ENCODE data around the gene SCGB3A1. TPM values are rescaled to one million over a fixed set of nuclear protein-coding genes. Genes with fewer than 3 reads are reported as not detected.

SCGB3A1 gene
- total and polyA plus RNA-seq, 8 donors, result 3.7 to 785 (median 35.3) TPM; not detected in 5

DNA sequence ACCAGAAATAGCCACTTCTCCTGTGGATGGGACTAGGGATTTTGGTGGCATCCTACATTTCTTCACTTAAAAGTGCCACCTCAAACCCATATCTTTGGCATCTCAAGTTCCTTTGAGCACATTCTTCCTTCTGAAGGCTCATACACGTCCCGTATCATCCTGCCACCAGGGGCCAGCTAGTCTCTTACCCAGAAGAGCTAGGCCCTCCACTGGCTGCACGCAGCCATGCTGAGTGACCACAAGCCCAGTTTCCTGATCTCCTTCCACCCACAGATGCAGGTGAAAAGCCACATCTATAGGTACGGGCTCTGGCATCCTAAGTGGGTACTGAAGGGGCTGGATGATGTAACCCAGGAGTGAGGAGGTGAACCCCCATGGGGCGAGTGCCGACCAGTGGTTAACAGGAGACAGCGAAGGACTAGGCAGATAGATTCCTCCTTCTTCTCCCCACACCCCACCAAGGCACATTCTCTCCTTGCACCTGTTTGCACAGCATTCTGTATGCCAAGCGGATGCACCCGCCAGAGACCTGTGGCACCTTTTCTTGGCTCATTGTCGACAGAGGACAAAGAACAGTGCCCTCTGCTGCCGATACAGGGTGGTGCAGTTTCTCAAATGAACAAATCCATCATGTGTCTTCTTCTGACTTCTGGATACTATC lies 14.4 kb upstream of the SCGB3A1 start:
- peaks cover 0 to 5% (median 0%) of the 10 kb centered on the region in 3 donors for H3K27me3 ChIP-seq
- H3K27ac ChIP-seq, result no peak overlapping the region
- H3K36me3 ChIP-seq, result no peaks in the 10 kb centered on the region
- peak; percentile 69 to 74 for DNase-seq
- H3K4me3 ChIP-seq, result no peak overlapping the region
- no peaks in the 10 kb centered on the region for H3K9me3 ChIP-seq
- no peaks in the 10 kb centered on the region for H3K4me1 ChIP-seq
- WGBS, 5 donors, result 45 to 51% (median 49%) methylated on average over 11 of the region's 11 CpGs
- intact Hi-C loops (cut with DNase I; ENCODE audit: low total_unique reads), result no loop called here
- TF ChIP-seq, protein P1, sequence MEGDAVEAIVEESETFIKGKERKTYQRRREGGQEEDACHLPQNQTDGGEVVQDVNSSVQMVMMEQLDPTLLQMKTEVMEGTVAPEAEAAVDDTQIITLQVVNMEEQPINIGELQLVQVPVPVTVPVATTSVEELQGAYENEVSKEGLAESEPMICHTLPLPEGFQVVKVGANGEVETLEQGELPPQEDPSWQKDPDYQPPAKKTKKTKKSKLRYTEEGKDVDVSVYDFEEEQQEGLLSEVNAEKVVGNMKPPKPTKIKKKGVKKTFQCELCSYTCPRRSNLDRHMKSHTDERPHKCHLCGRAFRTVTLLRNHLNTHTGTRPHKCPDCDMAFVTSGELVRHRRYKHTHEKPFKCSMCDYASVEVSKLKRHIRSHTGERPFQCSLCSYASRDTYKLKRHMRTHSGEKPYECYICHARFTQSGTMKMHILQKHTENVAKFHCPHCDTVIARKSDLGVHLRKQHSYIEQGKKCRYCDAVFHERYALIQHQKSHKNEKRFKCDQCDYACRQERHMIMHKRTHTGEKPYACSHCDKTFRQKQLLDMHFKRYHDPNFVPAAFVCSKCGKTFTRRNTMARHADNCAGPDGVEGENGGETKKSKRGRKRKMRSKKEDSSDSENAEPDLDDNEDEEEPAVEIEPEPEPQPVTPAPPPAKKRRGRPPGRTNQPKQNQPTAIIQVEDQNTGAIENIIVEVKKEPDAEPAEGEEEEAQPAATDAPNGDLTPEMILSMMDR (IDR thresholded peaks at IDR 0.05), result peak in 4 of 7 experiments; percentile 45 to 65 (median 56)
- TF ChIP-seq POLR2A (IDR thresholded peaks at IDR 0.05), result no peak

DNA sequence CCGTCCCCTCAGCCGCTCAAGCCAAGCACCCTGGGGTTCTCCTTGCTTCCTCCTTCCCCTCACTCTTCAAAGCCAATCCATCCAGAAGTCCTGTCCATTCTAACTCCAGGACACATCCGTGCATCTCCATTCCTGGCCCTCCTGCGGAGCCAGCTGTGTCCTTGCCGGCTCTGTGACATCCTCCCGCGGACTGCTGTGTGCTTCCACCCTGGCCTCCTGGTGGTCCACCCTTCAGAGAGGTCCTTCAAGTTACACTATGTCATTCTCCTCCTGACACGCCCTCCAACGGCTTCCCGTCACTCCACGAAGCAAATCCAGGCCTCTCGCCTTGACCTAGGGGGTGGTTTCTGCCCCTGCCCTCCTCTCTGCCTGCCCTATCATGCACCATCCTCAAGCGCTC lies 13.0 kb upstream of the SCGB3A1 start:
- 78 to 83% (median 80%) methylated on average over 13 of the region's 13 CpGs for WGBS, 5 donors
- intact Hi-C loops (cut with DNase I; ENCODE audit: low total_unique reads), result no loop called here
- H3K4me3 ChIP-seq, result no peak overlapping the region
- no peaks in the 10 kb centered on the region for H3K36me3 ChIP-seq
- H3K27me3 ChIP-seq, result no peaks in the 10 kb centered on the region
- H3K9me3 ChIP-seq, result no peaks in the 10 kb centered on the region
- TF ChIP-seq, protein P1 (IDR thresholded peaks at IDR 0.05), result no peak
- TF ChIP-seq POLR2AphosphoS5 (IDR thresholded peaks at IDR 0.05) (no peak), POLR2A (IDR thresholded peaks at IDR 0.05) (no peak), EP300 (IDR thresholded peaks at IDR 0.05) (no peak)
- no peak for DNase-seq
- H3K4me1 ChIP-seq, result no peaks in the 10 kb centered on the region
- no peak overlapping the region for H3K27ac ChIP-seq

DNA sequence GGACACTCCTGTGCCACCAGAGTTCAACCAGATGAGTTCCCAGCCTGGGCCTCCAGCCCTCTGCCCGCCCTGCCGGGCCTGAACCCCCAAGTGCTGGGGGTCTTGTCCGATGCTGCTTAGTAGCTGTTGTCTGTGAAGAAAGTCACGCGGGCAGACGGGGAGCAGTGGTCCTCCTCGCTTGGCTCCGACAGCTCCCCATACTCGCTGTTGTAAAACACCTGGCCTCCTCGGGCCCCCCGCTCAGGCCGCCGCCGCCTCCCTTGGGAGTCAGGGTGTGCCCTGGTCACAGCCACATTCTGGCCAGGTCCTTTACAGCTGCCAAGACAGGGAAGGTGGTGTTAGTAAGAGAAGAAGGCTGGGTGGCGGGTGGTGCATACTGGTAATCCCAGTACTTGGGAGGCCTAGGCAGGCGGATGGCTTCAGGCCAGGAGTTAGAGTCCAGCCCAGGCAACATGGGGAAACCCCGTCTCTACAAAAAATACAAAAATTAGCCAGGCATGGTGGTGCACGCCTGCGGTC lies 11.8 kb upstream of the SCGB3A1 start:
- Histone ChIP-seq H3K4me1 (no peaks in the 10 kb centered on the region), H3K27me3 (peaks cover 0 to 2% (median 0%) of the 10 kb centered on the region in 3 donors), H3K36me3 (no peaks in the 10 kb centered on the region), H3K27ac (no peak overlapping the region), H3K4me3 (no peak overlapping the region), H3K9me3 (no peaks in the 10 kb centered on the region)
- TF ChIP-seq, protein P1 (IDR thresholded peaks at IDR 0.05), result no peak
- TF ChIP-seq EP300 (IDR thresholded peaks at IDR 0.05), result no peak
- no peak for TF ChIP-seq POLR2AphosphoS5 (IDR thresholded peaks at IDR 0.05)
- no peak for TF ChIP-seq POLR2A (IDR thresholded peaks at IDR 0.05)
- no peak for DNase-seq
- intact Hi-C loops (cut with DNase I; ENCODE audit: low total_unique reads), result no loop called here
- 89 to 95% (median 91%) methylated on average over 8 to 19 of the region's 19 CpGs for WGBS, 5 donors

DNA sequence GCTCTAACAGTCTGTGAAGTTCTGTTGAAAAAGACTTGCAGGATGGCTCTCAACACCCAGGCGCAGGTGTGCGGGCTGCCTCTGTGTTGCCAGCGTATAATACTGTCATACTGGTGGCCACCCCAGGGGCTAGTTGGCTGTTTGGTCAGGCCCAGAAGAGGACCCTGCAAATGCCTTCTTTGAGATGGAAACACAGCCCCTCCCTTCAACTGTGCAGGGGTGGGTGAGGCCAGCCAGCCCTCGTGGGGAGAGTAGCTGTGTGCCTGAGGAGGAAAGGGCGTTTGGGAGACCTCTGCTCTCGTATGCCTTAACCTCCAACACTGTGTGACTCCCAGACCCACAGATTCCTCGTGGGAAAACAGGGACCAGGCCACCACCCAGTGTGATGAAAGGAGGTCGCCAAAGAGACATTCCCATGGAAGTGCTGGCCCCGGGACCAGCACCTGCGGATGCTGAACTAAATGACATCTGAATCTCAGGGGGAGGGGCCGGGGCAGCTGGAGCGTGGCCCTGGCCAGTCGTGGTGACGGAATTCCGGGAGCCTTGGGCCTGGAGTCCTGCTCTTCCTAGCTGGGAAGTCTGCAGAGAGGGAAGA lies 11.3 kb upstream of the SCGB3A1 start:
- no peak for DNase-seq
- Histone ChIP-seq H3K27ac (no peak overlapping the region), H3K9me3 (no peaks in the 10 kb centered on the region), H3K36me3 (no peaks in the 10 kb centered on the region), H3K4me3 (no peak overlapping the region), H3K4me1 (no peaks in the 10 kb centered on the region), H3K27me3 (peaks cover 0 to 7% (median 0%) of the 10 kb centered on the region in 3 donors)
- WGBS, 5 donors, result 61 to 74% (median 72%) methylated on average over 14 to 15 of the region's 15 CpGs
- TF ChIP-seq POLR2A (IDR thresholded peaks at IDR 0.05) (no peak), EP300 (IDR thresholded peaks at IDR 0.05) (no peak), POLR2AphosphoS5 (IDR thresholded peaks at IDR 0.05) (no peak)
- TF ChIP-seq, protein P1 (IDR thresholded peaks at IDR 0.05), result no peak
- intact Hi-C loops (cut with DNase I; ENCODE audit: low total_unique reads), result no loop called here

Data from stomach (tissue), 9 donors.